ENCODE data around the gene LMO4.

The LMO4 gene

DNA sequence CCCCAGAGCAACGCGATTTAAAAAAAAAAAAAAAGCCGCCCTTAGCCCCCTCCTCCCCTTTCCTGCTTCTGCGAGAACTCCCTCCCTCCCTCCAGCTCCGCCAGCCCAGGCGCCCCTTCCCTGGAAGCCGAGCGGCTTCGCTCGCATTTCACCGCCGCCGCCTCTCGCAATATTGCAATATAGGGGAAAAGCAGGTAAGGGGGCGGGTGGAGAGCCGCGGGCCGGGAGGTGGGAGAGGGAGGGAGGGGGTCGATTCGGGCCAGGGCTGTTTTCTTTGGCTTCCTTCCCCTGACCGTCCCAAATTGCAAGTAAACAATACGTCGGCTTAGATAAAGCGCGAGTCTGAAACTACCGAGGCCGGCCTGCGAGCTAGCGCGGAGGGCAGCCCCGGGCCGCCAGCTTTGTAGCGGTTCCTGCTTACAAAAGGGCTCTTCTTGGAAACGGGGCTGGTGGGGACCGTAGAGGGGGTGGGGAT is 408 bp downstream of the LMO4 start:
- peak; percentile 48 for DNase-seq

DNA sequence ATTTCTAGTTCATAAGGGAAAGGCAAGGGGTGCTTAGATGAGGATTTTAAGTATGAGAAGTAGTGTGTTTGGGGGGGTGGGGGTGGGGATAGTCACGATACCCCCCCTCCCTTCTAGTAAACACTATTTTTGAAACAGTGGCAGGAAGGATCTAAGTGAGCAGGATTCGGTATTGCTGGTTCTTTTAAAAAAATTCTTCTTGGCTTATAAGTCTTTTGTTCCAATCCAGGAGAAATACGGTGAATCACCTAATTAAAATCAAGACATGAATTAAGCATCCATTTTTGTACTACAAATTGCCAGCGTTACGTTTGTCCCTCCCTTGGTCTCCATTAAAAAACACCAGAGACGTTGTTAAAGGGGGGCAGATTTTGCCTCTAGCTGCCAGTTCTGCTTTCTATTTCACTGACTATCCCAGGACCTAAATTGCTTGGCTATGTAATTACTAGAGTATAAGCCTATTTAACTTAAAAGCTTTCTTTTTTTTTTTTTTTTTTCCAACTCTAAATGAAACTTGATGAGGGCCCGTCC is 911 bp downstream of the LMO4 start:
- no peak for DNase-seq

GRCh38 chr1:87330057-87330884 is 1.6 kb downstream of the LMO4 start:
- no peak for DNase-seq

GRCh38 chr1:87330885-87331364 is 2.2 kb downstream of the LMO4 start:
- no peak for DNase-seq

GRCh38 chr1:87331365-87332241 is 2.9 kb downstream of the LMO4 start:
- peak; percentile 67 for DNase-seq

- DNase-seq, result peak; percentile 47
Observed at GRCh38 chr1:87333692-87334347, 5.1 kb downstream of the LMO4 start.

- DNase-seq, result no peak
Observed at GRCh38 chr1:87334351-87335174, 5.9 kb downstream of the LMO4 start.

- peak; percentile 46 for DNase-seq
Observed at GRCh38 chr1:87335175-87335884, 6.7 kb downstream of the LMO4 start.

- no peak for DNase-seq
Observed at GRCh38 chr1:87336623-87337067, 8.0 kb downstream of the LMO4 start.

GRCh38 chr1:87337606-87338005 is 8.9 kb downstream of the LMO4 start:
- no peak for DNase-seq

- DNase-seq, result peak; percentile 72
Observed at GRCh38 chr1:87338566-87338965, 9.9 kb downstream of the LMO4 start.

DNA sequence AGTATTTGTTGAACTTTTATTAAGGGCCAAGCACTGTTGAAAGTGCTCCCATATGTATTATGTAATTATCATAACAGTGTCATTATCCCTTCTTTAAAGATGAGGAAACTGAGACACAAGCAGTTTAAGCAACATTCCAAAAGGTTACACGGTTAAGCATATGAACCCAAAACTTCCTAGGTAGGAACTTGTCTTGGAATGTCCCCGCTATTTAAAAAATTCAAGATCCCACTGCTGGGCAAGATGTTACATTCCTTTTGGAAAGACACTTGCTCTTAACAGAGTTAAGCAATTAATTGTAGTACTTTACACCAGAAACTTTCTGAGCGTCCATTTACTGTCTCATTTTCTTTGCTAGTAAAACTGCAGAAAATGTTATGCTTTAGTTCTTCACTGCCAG is 15.6 kb downstream of the LMO4 start:
- no peak for DNase-seq

DNA sequence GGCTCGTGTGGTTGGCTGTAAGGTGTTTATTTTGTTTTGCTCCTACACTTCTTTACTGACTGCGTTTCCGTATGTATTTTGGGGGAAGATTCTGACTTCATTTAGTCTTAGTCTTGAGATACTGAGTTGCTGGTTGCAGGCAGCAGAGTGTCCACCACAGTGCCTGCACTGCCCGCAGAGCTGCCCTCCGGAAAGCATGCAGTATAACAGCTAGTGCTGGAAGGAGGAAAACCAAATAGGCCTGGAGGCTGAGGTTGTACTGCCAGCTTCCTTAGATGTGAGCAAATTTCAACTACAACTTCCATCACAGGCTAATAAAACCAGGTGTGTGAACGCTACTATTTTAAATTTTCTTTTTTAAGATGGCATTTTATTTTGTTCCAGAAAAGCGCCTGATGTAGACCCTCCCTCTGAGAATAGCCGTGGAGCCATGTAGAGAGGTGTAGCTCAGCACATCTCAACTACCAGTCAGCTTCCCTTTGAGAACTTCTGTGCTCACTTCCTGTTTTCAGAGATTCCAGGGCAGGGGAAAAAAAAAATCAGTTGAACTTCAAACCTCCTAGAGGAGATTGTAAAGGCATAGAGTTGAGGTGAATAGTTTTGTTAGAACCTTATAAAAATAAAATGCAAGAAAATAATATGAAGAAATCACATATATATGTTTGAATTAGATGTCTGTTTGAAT is 17.6 kb downstream of the LMO4 start:
- DNase-seq, result no peak

DNA sequence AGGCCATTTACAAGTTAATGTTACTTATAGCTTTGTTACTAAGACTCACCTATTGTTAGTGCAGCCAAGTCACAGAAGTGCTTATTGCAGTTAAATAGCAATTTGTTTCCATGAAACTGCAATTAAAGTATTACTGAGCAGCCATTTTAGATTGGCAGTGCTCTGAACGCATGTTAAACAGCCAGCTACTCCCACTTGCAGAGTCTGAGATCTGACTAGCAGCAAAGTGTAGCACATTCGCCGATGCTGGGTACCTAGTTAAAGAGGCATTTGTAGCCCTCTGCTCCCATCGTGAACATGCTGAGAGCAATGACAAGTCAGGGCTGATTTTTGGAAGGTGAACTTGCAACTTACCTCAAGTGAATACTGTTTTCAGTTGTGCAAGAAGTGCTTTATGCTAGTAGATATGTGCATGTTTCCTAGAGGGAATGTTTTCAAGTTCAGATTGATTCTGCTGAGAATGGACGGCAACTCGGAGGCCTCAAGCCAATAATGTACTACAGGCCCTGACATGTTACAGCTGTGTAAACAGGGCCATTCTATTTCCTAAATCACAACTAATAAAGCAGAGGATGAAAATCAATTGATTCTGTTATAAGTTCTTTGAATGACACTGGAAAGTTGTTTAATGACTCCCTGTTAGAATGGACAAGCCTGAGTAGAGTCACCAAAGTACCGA is 19.8 kb downstream of the LMO4 start:
- DNase-seq, result no peak

GRCh38 chr1:87349036-87349435 is 20.4 kb downstream of the LMO4 start:
- no peak for DNase-seq

DNA sequence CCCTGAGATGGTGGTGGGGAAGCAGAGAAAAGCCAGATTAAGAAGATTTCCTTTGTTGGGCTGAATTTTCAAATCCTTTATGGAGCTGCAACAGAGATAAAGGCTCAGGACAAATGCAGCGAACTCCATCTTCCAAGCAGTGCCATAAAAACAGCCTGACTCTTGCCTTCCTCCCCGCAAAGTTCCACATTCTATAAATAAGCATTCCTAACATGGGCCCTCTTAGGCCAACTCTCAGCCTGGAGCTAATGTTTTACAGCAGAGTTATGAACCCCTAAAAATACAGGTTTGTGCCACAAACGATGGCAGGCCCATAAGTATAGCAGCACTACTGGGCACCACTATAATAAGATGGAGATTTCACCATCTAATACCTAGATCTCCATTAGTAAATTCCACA is 27.2 kb downstream of the LMO4 start:
- no peak for DNase-seq

DNA sequence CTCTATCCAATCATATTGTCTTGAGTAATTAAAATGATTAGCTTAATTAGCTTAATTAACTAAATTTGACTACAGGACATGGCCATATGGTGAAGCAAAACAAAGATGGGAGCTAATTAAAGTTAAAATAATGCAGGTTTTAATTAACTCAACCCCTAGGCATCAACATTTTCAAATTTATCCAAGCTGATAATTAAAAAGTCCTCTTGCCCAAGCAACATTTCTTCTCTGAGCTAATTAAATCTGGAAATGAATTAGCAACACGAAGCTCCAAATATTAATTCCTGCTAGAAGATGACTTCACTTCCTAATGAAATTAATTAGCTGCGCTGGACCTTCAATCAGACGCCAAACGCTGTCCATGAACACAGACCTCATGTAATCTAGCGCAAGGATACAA is 27.9 kb downstream of the LMO4 start:
- DNase-seq, result no peak

DNA sequence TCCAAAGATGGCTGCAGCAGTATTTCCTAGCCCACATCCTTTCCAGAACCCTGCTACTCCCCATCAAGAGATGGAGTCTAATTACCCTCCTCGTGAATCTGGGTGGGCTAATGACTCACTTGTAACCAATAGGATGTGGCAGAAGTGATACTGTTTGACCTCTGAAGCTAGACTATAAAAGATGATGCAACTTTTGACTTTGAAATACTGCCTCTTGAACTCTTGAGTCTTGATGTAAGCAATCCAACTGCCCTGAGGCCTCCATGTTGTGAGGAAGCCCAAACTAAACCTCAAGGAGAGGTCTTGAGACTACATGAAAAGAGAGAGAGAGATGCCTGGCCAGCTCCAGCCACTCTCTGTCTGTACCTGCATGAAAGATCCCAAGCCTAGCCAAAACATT is 29.5 kb downstream of the LMO4 start:
- no peak for DNase-seq

DNA sequence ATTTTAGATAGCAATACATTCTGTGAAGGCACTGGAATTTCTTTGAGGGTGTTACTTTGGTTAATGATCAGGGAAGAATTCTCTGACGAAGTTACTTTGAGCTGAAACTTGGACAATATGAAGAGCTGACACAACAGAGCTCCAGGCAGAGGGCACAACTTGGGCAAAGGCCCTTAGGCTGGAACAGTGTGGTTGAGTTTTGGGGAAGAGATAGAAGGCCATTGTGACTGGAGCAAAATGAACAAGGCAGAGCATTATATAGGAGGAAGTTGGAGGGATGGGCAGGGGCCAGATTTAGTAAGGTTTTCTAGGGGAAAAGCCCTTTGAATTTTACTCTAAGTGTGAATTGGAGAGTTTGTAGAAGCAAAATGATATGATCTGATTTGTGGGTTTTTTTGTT is 30.9 kb downstream of the LMO4 start:
- DNase-seq, result no peak
